Glutamatergic neuron (in vitro differentiated cells): ENCODE data around the gene TMC5. TPM values are rescaled to one million over a fixed set of nuclear protein-coding genes. Genes with fewer than 3 reads are reported as not detected.

Experiments used
- DNase-seq: peaks from one replicate; pipeline ENCODE4 v3.0.0; 2022
- H3K27ac Mint-ChIP-seq: one replicate; pipeline ENCODE4 v1.8.0; 2020; ENCODE audit warnings: mild to moderate bottlenecking, mixed read lengths, inconsistent platforms; ENCODE audit not compliant: unreplicated experiment
- H3K27me3 Mint-ChIP-seq: one replicate; pipeline ENCODE4 v1.8.0; 2020; ENCODE audit warnings: mild to moderate bottlenecking, moderate library complexity, mixed read lengths, inconsistent platforms; ENCODE audit not compliant: unreplicated experiment
- H3K36me3 Mint-ChIP-seq: one replicate; pipeline ENCODE4 v1.8.0; 2020; ENCODE audit warnings: mild to moderate bottlenecking, mixed read lengths, inconsistent platforms; ENCODE audit not compliant: unreplicated experiment
- H3K4me1 Mint-ChIP-seq: one replicate; pipeline ENCODE4 v1.8.0; 2020; ENCODE audit warnings: mild to moderate bottlenecking, low read depth, mixed read lengths, inconsistent platforms; ENCODE audit not compliant: unreplicated experiment
- H3K4me3 Mint-ChIP-seq: one replicate; pipeline ENCODE4 v1.8.0; 2020; ENCODE audit warnings: mild to moderate bottlenecking, mixed read lengths, inconsistent platforms; ENCODE audit not compliant: unreplicated experiment
- H3K9me3 Mint-ChIP-seq: one replicate; pipeline ENCODE4 v1.8.0; 2020; ENCODE audit warnings: mild to moderate bottlenecking, moderate library complexity, mixed read lengths, inconsistent platforms; ENCODE audit not compliant: unreplicated experiment
- total RNA-seq: library from RNA; stranded (reverse); fragmentation: NEBNext Ultra II Directional; extraction: Animal tissue kit (Norgen Biotek cat#: 25700); gene quantifications from one replicate; pipeline ENCODE4 v1.2.1, GENCODE V29; 2021; ENCODE audit not compliant: unreplicated experiment
- TF ChIP-seq, protein P1 (sequence below): fragments of 200-600 bp; sonication (generic); IDR thresholded peaks from one replicate; pipeline ENCODE4 v1.5.0; 2021; ENCODE audit not compliant: partially characterized antibody, unreplicated experiment

The TMC5 gene
- total RNA-seq, 1 donor from 2014 or later: not detected

DNA sequence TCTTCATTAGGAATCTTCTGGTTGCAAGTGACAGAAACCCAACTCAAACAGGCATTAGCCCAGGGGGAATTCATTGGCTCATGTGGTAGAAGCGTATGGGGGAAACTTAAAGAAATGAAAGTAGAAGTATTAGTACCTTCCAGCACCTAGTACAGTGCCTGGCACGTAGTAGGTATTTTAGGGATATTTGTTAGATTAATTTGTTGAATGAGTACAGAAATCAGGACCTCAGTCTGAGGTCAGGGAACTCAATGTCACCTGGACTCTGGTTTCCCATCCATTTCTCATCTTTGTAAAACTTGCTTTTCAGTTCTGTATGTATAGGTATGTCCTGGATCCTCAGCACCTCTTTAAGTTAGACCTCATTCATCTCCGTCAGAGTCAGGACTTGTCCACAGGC, 32.5 kb downstream of the TMC5 start:
- Mint-ChIP-seq H3K9me3 (no peaks in the 10 kb centered on the region), H3K27ac (no peak overlapping the region), H3K4me3 (no peak overlapping the region), H3K4me1 (no peaks in the 10 kb centered on the region), H3K27me3 (no peaks in the 10 kb centered on the region), H3K36me3 (no peaks in the 10 kb centered on the region)
- TF ChIP-seq, protein P1, sequence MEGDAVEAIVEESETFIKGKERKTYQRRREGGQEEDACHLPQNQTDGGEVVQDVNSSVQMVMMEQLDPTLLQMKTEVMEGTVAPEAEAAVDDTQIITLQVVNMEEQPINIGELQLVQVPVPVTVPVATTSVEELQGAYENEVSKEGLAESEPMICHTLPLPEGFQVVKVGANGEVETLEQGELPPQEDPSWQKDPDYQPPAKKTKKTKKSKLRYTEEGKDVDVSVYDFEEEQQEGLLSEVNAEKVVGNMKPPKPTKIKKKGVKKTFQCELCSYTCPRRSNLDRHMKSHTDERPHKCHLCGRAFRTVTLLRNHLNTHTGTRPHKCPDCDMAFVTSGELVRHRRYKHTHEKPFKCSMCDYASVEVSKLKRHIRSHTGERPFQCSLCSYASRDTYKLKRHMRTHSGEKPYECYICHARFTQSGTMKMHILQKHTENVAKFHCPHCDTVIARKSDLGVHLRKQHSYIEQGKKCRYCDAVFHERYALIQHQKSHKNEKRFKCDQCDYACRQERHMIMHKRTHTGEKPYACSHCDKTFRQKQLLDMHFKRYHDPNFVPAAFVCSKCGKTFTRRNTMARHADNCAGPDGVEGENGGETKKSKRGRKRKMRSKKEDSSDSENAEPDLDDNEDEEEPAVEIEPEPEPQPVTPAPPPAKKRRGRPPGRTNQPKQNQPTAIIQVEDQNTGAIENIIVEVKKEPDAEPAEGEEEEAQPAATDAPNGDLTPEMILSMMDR: no peak
- DNase-seq: no peak

DNA sequence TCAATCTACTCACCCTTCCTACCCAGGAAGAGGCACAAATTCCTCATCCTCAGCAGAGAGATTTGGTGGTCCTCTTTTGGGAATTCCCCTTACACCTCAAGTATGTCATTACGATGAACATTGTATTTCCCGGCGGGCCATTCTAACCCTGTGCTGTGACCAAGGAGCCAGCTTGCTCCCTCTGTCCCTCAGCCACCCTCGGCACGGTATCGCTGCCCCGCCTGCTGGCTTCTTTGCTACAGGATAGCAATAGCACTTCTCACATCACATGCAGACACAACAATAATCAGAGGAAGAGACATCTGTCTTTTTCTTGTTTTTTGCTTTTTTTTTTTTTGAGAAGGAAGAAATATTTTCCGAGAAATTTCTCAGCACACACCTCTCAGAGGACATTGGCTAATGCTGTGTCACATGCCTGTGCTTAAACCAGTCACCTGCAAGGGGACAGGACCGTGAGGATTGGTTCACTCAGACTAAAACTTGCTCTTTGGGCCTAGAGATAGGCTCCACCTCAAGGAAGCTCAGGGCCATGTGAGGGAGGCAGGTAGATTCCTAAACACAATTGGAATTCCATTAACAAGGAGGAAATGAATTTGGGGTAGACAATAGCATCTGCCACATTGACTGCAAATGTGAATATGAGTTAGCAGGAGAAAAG, 41.2 kb downstream of the TMC5 start:
- H3K36me3 Mint-ChIP-seq: no peaks in the 10 kb centered on the region
- no peaks in the 10 kb centered on the region for H3K4me1 Mint-ChIP-seq
- no peak overlapping the region for H3K27ac Mint-ChIP-seq
- TF ChIP-seq, protein P1: no peak
- DNase-seq: no peak
- no peaks in the 10 kb centered on the region for H3K27me3 Mint-ChIP-seq
- no peak overlapping the region for H3K4me3 Mint-ChIP-seq
- no peaks in the 10 kb centered on the region for H3K9me3 Mint-ChIP-seq

DNA sequence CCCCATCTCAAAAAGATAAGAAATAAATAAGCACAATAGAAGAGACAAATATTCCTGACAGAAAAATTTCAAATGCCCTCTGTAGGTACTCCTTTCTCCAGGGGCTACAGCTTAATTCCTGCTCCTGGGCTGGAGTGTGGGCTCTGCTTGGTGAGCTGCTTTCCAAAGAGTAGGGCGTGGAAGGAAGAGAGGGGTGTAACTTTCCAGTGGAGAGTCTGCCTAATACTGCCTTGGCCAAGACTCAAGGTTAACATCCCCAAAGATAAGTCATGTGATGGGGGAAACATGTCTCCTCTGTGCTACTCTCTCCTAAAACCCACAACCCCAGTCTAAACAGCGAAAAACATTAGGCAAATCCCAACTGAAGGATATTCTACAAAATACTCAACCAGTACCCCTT, 42.7 kb downstream of the TMC5 start:
- no peak for DNase-seq
- H3K9me3 Mint-ChIP-seq: no peaks in the 10 kb centered on the region
- H3K4me3 Mint-ChIP-seq: no peak overlapping the region
- no peak overlapping the region for H3K27ac Mint-ChIP-seq
- TF ChIP-seq, protein P1: no peak
- no peaks in the 10 kb centered on the region for H3K36me3 Mint-ChIP-seq
- no peaks in the 10 kb centered on the region for H3K4me1 Mint-ChIP-seq
- H3K27me3 Mint-ChIP-seq: no peaks in the 10 kb centered on the region

DNA sequence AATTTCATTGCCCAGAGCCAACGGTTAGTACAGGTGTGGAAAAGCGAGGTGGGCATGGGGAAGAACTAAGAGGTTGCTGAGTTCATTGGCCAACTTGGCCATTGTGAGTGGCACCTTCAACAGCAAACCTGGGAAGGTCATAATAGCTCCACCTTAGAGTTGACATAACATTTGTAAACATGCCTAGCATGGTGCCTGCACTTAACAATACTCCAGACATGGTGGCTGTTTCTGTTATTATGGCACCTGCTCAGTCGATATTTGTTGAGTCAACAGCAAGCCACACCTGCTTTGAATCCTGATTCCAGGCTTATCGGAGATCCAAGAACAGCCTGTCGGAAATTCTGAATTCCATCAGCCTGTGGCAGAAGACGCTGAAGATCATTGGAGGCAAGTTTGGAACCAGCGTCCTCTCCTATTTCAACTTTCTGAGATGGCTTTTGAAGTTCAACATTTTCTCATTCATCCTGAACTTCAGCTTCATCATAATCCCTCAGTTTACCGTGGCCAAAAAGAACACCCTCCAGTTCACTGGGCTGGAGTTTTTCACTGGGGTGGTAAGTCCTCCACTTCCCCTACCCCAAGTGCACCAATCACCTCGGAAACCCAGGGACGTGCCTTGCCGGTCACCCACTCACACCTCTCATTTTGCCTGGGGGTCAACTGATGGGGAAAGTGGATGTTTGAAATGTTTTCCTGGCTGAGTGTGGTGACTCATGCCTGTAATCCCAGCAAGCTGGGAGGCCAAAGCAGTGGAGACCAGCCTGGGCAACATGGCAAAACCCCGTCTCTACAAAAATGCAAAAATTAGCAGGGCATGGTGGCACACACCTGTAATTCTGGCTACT, 46.0 kb downstream of the TMC5 start:
- no peak for DNase-seq
- Mint-ChIP-seq H3K9me3 (no peaks in the 10 kb centered on the region), H3K27me3 (no peaks in the 10 kb centered on the region), H3K4me3 (no peak overlapping the region), H3K36me3 (no peaks in the 10 kb centered on the region), H3K4me1 (no peaks in the 10 kb centered on the region), H3K27ac (no peak overlapping the region)
- TF ChIP-seq, protein P1: no peak

DNA sequence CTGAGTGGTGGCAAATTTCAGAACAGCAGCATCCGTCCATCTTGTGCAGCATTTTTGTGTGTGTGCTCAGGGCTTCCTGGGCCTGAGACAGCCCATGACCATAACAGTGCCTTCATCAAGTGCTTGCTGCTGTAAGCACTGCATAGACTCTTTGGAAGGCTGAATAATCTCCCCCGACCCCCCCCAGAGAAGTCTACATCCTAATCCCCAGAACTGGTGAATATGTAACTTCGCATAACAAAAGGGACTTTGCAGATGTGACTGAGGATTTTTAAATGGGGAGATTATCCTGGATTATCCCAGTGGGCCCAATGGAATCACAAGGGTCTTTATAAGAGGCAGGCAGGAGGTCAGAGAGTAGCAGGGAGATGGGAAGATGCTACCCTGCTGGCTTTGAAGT, 50.6 kb downstream of the TMC5 start:
- Mint-ChIP-seq H3K4me3 (no peak overlapping the region), H3K36me3 (no peaks in the 10 kb centered on the region), H3K27me3 (no peaks in the 10 kb centered on the region), H3K4me1 (no peaks in the 10 kb centered on the region), H3K9me3 (no peaks in the 10 kb centered on the region), H3K27ac (no peak overlapping the region)
- TF ChIP-seq, protein P1: no peak
- DNase-seq: no peak
